Measurements from ENCODE around the gene FLACC1.
"Not testable (repeated sequence)": the region's sequence is repeated elsewhere in the genome, so short reads cannot be mapped to it uniquely, and the experiment has no call there.

Gene FLACC1

DNA sequence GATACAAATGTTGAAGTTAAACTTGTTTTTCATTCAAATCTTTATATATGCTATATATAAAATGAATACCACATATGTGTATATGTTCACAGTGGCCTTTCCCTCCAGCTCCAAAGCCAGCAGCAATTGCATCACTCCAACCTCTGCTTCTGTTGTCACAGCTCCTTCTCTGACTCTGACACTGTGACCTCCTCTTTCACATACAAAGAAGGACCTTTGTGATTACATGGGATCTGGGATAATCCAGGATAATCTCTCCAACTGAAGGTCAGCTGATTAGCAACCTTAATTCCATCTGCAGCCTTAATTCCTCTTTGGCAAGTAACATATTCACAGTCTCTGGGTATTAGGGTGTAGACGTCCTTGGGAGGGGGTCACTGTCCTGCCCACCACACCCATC is 8.4 kb downstream of the FLACC1 start:
- DNase-seq: no peak

- no peak for DNase-seq
Measured at GRCh38 chr2:201347138-201347537, 10.0 kb downstream of the FLACC1 start.

DNA sequence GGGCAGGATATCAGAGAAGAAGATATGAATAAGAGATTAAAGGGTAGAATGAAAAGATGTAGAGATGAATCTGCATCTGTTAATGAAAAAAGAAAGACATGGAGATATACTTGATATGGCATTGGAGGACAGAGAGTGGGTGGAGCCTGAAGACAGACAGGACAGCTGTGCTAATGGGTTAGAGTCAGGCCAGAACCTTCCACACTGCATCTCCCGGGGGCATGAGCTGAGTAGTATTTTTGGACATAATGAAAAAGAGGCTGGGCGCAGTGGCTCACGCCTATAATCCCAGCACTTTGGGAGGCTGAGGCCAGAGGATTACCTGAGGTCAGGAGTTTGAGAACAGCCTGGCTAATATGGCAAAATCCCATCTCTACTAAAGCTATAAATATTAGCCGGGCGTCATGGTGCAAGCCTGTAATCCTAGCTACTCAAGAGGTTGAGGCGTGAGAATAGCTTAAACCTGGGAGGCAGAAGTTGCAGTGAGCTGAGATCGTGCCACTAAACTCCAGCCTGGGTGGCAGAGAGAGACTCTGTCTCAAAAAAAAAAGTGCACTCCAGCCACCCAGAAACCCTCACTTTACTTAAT is 11.4 kb downstream of the FLACC1 start:
- DNase-seq: no peak

- no peak for DNase-seq
Measured at GRCh38 chr2:201344663-201345366, 12.3 kb downstream of the FLACC1 start.

- no peak for DNase-seq
Measured at GRCh38 chr2:201343559-201343958, 13.6 kb downstream of the FLACC1 start.

- no peak for DNase-seq
Measured at GRCh38 chr2:201342923-201343322, 14.2 kb downstream of the FLACC1 start.

- DNase-seq: no peak
Measured at GRCh38 chr2:201329409-201329808, 27.7 kb downstream of the FLACC1 start.

GRCh38 chr2:201327678-201328077 is 29.5 kb downstream of the FLACC1 start:
- no peak for DNase-seq

- no peak for DNase-seq
Measured at GRCh38 chr2:201322772-201323171, 34.4 kb downstream of the FLACC1 start.

DNA sequence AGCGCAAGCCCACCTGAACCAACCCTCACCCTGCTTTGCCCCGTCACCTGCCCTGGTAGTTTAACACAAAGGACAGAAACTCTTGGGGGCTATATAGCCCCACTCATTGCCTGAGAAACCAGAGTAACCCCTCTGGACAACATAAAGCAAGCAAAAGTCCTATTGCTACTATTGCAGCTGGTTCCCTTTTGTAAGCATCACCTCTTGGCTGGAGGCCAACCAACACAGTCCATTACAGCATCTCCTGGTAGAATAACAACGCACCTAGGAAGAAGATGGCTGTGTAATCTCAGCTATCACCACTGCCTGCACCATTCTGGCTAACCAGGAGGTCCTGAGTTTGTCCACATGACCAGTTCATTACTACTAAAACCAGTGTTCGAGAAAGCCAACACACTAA is 36.4 kb downstream of the FLACC1 start:
- DNase-seq: no peak

DNA sequence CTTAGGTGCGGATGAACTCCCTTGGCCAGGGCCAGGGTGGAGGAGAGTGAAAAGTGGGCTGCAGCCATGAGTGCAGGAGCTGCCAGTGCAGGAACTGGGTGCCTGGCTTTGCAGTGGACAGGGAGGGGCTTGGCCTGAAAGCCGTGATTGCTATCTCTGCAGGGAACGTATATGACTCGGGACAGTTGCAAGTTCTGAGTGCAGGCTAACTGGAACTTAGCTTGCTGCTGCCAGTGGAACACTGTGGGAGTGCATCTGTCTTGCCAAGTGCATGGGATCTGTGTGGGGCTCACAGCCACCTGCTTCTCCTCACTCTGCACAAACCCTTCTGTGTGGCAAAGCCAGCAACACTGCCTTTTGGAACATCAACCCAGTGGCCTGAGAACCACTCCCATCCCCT is 36.9 kb downstream of the FLACC1 start:
- DNase-seq: no peak

DNA sequence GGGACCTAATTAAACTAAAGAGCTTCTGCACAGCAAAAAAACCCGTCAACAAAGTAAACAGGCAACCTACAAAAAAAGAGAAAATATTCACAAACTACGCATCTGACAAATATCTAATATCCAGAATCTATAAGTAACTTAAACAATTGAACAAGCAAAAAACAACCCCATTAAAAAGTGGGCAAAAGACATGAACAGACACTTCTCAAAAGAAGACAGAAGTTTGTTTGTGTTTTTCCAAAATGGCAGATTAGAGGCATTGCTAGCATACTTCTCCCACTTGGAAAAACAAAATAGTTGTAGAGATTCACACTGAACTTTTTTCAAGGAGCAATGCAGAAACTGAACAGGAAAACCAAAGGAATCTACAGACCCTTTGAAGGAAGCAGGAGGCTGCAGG is 37.6 kb downstream of the FLACC1 start:
- no peak for DNase-seq

DNA sequence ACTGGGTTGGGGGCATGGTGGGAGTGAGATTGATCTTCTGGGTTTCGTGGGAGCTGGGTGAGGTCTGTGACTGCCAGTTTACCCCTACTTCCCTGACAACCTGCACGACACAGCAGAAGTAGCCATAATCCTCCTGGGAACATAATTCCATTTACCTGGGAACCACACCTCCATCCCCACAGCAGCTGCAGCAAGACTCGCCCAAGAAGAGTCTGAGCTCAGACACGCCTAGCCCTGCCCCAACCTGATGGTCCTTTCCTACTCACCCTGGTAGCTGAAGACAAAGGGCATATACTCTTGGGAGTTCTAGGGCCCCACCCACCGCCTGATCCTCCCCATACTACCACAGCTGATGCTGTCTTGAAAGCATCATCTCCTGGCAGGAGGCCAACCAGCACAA is 43.8 kb downstream of the FLACC1 start:
- DNase-seq: no peak

GRCh38 chr2:201308914-201309313 is 48.2 kb downstream of the FLACC1 start:
- DNase-seq: no peak

GRCh38 chr2:201307876-201308275 is 49.3 kb downstream of the FLACC1 start:
- DNase-seq: no peak

DNA sequence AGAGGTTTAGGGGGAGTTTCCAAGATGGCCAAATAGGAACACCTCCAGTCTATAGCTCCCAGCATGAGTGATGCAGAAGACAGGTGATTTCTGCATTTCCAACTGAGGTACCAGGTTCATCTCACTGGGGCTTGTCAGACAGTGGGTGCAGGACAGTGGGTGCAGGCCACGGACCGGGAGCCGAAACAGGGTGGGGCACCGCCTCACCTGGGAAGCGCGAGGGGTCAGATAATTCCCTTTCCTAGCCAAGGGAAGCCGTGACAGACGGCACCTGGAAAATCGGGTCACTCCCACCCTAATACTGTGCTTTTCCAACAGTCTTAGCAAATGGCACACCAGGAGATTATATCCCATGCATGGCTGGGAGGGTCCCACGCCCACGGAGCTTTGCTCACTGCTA is 57.2 kb downstream of the FLACC1 start:
- DNase-seq: not testable (repeated sequence)

GRCh38 chr2:201298462-201299052 is 58.6 kb downstream of the FLACC1 start:
- no peak for DNase-seq

DNA sequence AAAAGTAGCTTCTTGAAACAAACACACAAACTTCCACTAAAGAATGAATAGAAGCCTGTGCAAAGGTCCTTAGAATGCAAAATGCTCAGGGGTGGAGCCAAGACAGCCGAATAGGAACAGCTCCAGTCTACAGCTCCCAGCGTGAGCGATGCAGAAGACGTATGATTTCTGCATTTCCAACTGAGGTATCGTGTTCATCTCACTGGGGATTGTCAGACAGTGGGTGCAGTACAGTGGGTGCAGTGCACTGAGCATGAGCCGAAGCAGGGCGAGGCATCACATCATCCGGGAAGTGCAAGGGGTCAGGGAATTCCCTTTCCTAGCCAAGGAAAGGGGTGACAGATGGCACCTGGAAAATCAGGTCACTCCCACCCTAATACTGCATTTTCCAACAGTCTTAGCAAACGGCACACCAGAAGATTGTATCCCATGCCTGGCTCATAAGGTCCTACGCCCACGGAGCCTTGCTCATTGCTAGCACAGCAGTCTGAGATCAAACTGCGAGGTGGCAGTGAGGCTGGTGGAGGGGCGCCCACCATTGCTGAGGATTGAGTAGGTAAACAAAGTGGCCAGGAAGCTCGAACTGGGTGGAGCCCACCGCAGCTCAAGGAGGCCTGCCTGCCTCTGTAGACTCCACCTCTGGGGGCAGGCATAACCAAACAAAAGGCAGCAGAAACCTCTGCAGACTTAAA is 66.5 kb downstream of the FLACC1 start:
- not testable (repeated sequence) for DNase-seq

GRCh38 chr2:201285499-201285898 is 71.6 kb downstream of the FLACC1 start:
- DNase-seq: no peak

- peak in 2 of 4 experiments; percentile 27 to 34 for DNase-seq
Measured at GRCh38 chr2:201280191-201281040, 76.7 kb downstream of the FLACC1 start.

DNA sequence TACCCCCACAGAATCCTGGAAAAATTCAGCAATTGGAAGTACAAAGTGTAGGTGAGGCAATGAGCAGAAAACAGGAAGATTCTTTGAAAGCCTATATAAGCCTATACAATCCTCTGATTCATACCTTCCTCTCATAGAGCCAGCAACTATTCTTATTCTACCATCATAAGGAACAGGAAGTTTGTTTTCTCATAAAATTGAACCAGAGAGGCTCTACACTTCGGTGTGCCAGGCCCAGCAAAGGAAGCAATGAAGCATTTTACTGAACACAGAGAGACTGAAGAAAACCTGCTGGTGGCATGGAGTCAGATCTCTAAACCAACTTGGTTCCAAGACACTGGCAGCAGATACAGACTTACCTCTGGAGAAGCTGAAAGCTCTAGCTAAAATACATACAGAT is 78.1 kb downstream of the FLACC1 start:
- DNase-seq: peak in 1 of 4 experiments; percentile 23

- DNase-seq: no peak
Measured at GRCh38 chr2:201276511-201276910, 80.6 kb downstream of the FLACC1 start.

DNA sequence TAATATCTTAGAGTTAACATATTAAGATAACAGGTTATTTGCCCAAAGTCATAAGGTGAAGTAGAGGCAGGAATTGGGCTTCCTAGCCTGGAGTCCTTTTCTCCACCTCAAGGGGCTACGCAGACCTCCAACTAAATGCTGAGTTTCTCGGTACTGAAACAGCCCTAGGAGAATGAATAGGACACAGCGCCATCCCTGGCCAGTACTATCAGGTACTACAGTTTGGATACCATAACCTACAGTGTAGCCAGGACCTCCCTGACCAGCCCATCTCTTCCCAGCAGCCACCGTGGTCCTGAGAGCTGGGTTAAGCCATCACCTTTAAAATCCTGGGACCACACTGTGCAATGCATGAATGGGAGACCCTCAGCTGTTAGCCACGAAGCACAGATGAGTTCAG is 81.2 kb downstream of the FLACC1 start:
- DNase-seq: no peak
